Astrocyte (in vitro differentiated cells and primary cell): ENCODE measurements around the gene PAQR4.

Source experiments
- CTCF ChIP-seq: IDR thresholded peaks from 2 replicates; pipeline ENCODE4 v1.5.1; 2011; ENCODE audit warnings: low read depth, mild to moderate bottlenecking, inconsistent platforms, low read length, moderate library complexity; ENCODE audit not compliant: insufficient read depth
- EZH2 ChIP-seq: IDR thresholded peaks from 2 replicates; pipeline ENCODE4 v1.6.1; 2012; ENCODE audit warnings: mild to moderate bottlenecking, low read length, inconsistent platforms; ENCODE audit not compliant: insufficient read depth

GRCh38 chr16:2974319-2975056 is 5.3 kb downstream of the PAQR4 start:
- TF ChIP-seq CTCF (no peak), EZH2 (no peak)
